Gastrocnemius medialis (tissue), 4 donors: ENCODE results near the gene SACS.

Experiments
- POLR2A ChIP-seq, 2 donors: fragments of 450-650 bp; IDR thresholded peaks; one replicate each; pipeline ENCODE4 v1.6.1; 2017; ENCODE audit warnings: antibody characterized with exemption in 2 of 2, mild to moderate bottlenecking in 2 of 2, moderate library complexity in 2 of 2
- TF ChIP-seq, protein P1 (sequence below), 5 experiments: fragments of 450-650 bp in 3 of 5; fragments of 200-600 bp in 2 of 5; sonication (generic) in 2 of 5; IDR thresholded peaks in 4 of 5; conservative IDR thresholded peaks in 1 of 5; 1 replicate in 4 of 5; 2 replicates in 1 of 5; pipeline ENCODE4 v1.5.1; 2016 to 2019; ENCODE audit warnings: antibody characterized with exemption in 5 of 5, mild to moderate bottlenecking in 3 of 5, moderate library complexity in 3 of 5

DNA sequence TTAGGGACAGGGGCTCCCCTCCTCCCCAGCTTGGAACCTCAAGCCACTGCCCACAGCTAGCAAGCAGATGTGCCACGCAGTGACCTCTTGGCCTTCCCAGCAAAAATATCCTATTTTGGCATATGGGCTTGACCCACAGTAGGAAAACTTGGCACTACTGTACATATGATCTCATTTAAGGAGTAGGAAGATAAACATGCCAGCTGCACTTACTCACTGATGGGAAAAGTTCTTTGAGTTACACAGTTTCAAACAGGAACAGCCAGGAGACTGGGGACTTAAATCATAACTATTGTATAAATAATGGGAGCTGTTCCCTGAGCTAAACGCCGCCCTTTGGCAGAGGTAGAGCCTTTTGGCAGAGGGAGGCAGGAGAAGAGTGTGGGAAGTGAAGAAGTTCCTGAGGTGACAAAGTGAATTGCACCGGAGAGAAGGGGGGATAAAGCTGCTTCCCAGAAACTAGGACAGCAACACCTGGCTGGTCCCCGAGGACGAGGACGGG, 6.1 kb downstream of the SACS start:
- TF ChIP-seq, protein P1, sequence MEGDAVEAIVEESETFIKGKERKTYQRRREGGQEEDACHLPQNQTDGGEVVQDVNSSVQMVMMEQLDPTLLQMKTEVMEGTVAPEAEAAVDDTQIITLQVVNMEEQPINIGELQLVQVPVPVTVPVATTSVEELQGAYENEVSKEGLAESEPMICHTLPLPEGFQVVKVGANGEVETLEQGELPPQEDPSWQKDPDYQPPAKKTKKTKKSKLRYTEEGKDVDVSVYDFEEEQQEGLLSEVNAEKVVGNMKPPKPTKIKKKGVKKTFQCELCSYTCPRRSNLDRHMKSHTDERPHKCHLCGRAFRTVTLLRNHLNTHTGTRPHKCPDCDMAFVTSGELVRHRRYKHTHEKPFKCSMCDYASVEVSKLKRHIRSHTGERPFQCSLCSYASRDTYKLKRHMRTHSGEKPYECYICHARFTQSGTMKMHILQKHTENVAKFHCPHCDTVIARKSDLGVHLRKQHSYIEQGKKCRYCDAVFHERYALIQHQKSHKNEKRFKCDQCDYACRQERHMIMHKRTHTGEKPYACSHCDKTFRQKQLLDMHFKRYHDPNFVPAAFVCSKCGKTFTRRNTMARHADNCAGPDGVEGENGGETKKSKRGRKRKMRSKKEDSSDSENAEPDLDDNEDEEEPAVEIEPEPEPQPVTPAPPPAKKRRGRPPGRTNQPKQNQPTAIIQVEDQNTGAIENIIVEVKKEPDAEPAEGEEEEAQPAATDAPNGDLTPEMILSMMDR (IDR thresholded peaks at IDR 0.05 in 4 of 5, conservative IDR thresholded peaks at IDR 0.05 in 1 of 5), result no peak
- TF ChIP-seq POLR2A (IDR thresholded peaks at IDR 0.05), result no peak
